Colonic mucosa (tissue), 4 donors: ENCODE results near the gene CNOT2. TPM values are rescaled to one million over a fixed set of nuclear protein-coding genes. Genes with fewer than 3 reads are reported as not detected.

Experiments
- DNase-seq: peaks from one replicate; pipeline ENCODE4 v3.0.0-alpha.2; 2020
- H3K27ac ChIP-seq: fragments of 200-600 bp; one replicate; pipeline ENCODE4 v1.8.0; 2021
- H3K27me3 ChIP-seq: fragments of 200-600 bp; one replicate; pipeline ENCODE4 v1.8.0; 2021
- H3K36me3 ChIP-seq: fragments of 200-600 bp; one replicate; pipeline ENCODE4 v1.8.0; 2021
- H3K4me1 ChIP-seq: fragments of 200-600 bp; one replicate; pipeline ENCODE4 v1.8.0; 2021; ENCODE audit warnings: mild to moderate bottlenecking
- H3K4me3 ChIP-seq: fragments of 200-600 bp; one replicate; pipeline ENCODE4 v1.8.0; 2021
- H3K9ac ChIP-seq, 2 donors: one replicate each; pipeline ENCODE4 v1.7.0; 2013; ENCODE audit warnings: control low read depth in 2 of 2, low read depth in 2 of 2, low read length in 2 of 2
- H3K9me3 ChIP-seq: fragments of 200-600 bp; one replicate; pipeline ENCODE4 v1.8.0; 2021
- CTCF ChIP-seq: fragments of 200-600 bp; IDR thresholded peaks from one replicate; pipeline ENCODE4 v1.8.0; 2022; ENCODE audit warnings: antibody characterized with exemption, mild to moderate bottlenecking
- intact Hi-C: fragments of 100-400 bp; cut with DNase I; formaldehyde crosslinking; loops from one replicate; pipeline ENCODE4 v1.14.1; 2022
- total RNA-seq, 2 donors: library from RNA; stranded (reverse); fragmentation: NEBNext Ultra II Directional in 1 of 2; extraction: Animal tissue kit (Norgen Biotek cat#: 25700) in 1 of 2; gene quantifications; one replicate each; pipeline ENCODE4 v1.2.1, GENCODE V29; 2021
- donor health status: healthy.
- donor health status: DM: no; HTN: no; CAD: no.
- donor health status: DM: no; HTN: no; CAD: no.

Gene CNOT2
- total RNA-seq, 2 donors from 2014 or later = 55.2 to 80.3 TPM

- Histone ChIP-seq H3K9me3 (no peaks in the 10 kb centered on the region), H3K36me3 (no peaks in the 10 kb centered on the region), H3K27ac (no peak overlapping the region), H3K9ac (no peak overlapping the region), H3K4me1 (peaks cover 9% of the 10 kb centered on the region), H3K27me3 (no peaks in the 10 kb centered on the region), H3K4me3 (no peak overlapping the region)
- no peak for TF ChIP-seq CTCF
- DNase-seq = no peak
- intact Hi-C loops = no loop called here
These were observed 8.0 kb downstream of the CNOT2 start for GRCh38 chr12:70251226-70251625.

GRCh38 chr12:70251661-70252060 lies 8.4 kb downstream of the CNOT2 start:
- no peaks in the 10 kb centered on the region for H3K27me3 ChIP-seq
- H3K4me3 ChIP-seq = no peak overlapping the region
- intact Hi-C loops = no loop called here
- H3K27ac ChIP-seq = no peak overlapping the region
- H3K4me1 ChIP-seq = peaks cover 9% of the 10 kb centered on the region
- TF ChIP-seq CTCF = no peak
- no peaks in the 10 kb centered on the region for H3K9me3 ChIP-seq
- no peak for DNase-seq
- no peaks in the 10 kb centered on the region for H3K36me3 ChIP-seq
- no peak overlapping the region for H3K9ac ChIP-seq

GRCh38 chr12:70252832-70253231 lies 9.6 kb downstream of the CNOT2 start:
- H3K4me1 ChIP-seq = peaks cover 2% of the 10 kb centered on the region
- intact Hi-C loops = no loop called here
- H3K27ac ChIP-seq = no peak overlapping the region
- H3K36me3 ChIP-seq = no peaks in the 10 kb centered on the region
- TF ChIP-seq CTCF = no peak
- H3K27me3 ChIP-seq = no peaks in the 10 kb centered on the region
- H3K9me3 ChIP-seq = no peaks in the 10 kb centered on the region
- DNase-seq = no peak
- H3K9ac ChIP-seq = no peak overlapping the region
- H3K4me3 ChIP-seq = no peak overlapping the region

GRCh38 chr12:70254225-70254624 lies 11.0 kb downstream of the CNOT2 start:
- no peaks in the 10 kb centered on the region for H3K9me3 ChIP-seq
- intact Hi-C loops = no loop called here
- TF ChIP-seq CTCF = no peak
- H3K4me3 ChIP-seq = no peak overlapping the region
- no peaks in the 10 kb centered on the region for H3K27me3 ChIP-seq
- no peaks in the 10 kb centered on the region for H3K36me3 ChIP-seq
- H3K27ac ChIP-seq = no peak overlapping the region
- H3K4me1 ChIP-seq = peaks cover 3% of the 10 kb centered on the region
- H3K9ac ChIP-seq = no peak overlapping the region
- no peak for DNase-seq

- Histone ChIP-seq H3K27me3 (no peaks in the 10 kb centered on the region), H3K4me1 (peaks cover 3% of the 10 kb centered on the region)
These were observed 11.6 kb downstream of the CNOT2 start for GRCh38 chr12:70254846-70255245.

More at GRCh38 chr12:70254846-70255245, 11.6 kb downstream of the CNOT2 start:
- intact Hi-C loops = no loop called here
- no peak for TF ChIP-seq CTCF
- Histone ChIP-seq H3K36me3 (no peaks in the 10 kb centered on the region), H3K9ac (no peak overlapping the region), H3K27ac (no peak overlapping the region), H3K9me3 (no peaks in the 10 kb centered on the region), H3K4me3 (no peak overlapping the region)
- no peak for DNase-seq
